HCT116 (cell line): ENCODE data around the gene CD9. TPM values are rescaled to one million over a fixed set of nuclear protein-coding genes. Genes with fewer than 3 reads are reported as not detected.

ENCODE experiments used
- ATAC-seq: fragments of 200-7000 bp; cut with Tn5 transposase; 2 replicates; pipeline ENCODE4 v1.9.1; 2020; ENCODE audit warnings: mild to moderate bottlenecking, moderate library complexity
- BruUV-seq: library from RNA; stranded (reverse); fragments of 400-500 nt; replicated peaks from 2 replicates; lab custom pipeline; 2021; lab: Mats Ljungman, UMichigan
- CTCF ChIA-PET: fragments of 300-600 bp; sonication (Branson Sonifier 250); formaldehyde crosslinking; loops from one replicate; lab custom pipeline; 2021; ENCODE audit warnings: antibody characterized with exemption; lab: Charles Lee
- POLR2A ChIA-PET: fragments of 300-600, 350-600 bp; sonication (Branson Sonifier 250); formaldehyde crosslinking; loops from one replicate; lab custom pipeline; 2021; ENCODE audit warnings: antibody characterized with exemption; lab: Charles Lee
- RAD21 ChIA-PET, 2 experiments: fragments of 300-600 bp; sonication (Branson Sonifier 250); formaldehyde crosslinking; loops; one replicate each; lab custom pipeline; 2023; ENCODE audit warnings: low total read pairs in 2 of 2; ENCODE audit not compliant: uncharacterized antibody in 2 of 2, unreplicated experiment in 2 of 2, low non-redundant PET in 1 of 2; lab: Charles Lee
- DNase-seq: peaks from one replicate; pipeline ENCODE4 v3.0.0-alpha.2; 2010; ENCODE audit warnings: low read depth, low spot score
- H2AFZ ChIP-seq: fragments of 200-600 bp; shearing (Covaris generic), sonication (generic); 2 replicates; pipeline ENCODE4 v1.6.1; 2017; ENCODE audit warnings: low read depth, mixed run types, mixed read lengths, antibody characterized with exemption, low read length; ENCODE audit not compliant: poor library complexity, severe bottlenecking
- H3K27ac ChIP-seq: 2 replicates; pipeline ENCODE4 v1.5.1; 2012; ENCODE audit warnings: low read depth, low read length
- H3K27me3 ChIP-seq: fragments of 200-600 bp; sonication (generic); 2 replicates; pipeline ENCODE4 v1.6.1; 2016; ENCODE audit warnings: mixed run types, low read length, mixed read lengths; ENCODE audit not compliant: insufficient read depth
- H3K36me3 ChIP-seq, 2 experiments: fragments of 200-500 bp in 1 of 2; fragments of 200-600 bp in 1 of 2; sonication (Bioruptor generic) in 1 of 2; sonication (generic) in 1 of 2; 2 replicates each; pipeline versions ENCODE4 v1.5.1 to v1.6.1; 2014 to 2016; ENCODE audit warnings: low read length in 2 of 2, inconsistent platforms in 1 of 2, mixed read lengths in 1 of 2, mixed run types in 1 of 2; ENCODE audit not compliant: insufficient read depth in 2 of 2, control insufficient read depth in 1 of 2
- H3K4me1 ChIP-seq, 2 experiments: fragments of 200-600 bp in 1 of 2; sonication (generic) in 1 of 2; 2 replicates each; pipeline versions ENCODE4 v1.5.1 to v1.6.1; 2012 to 2017; ENCODE audit warnings: low read length in 2 of 2, inconsistent platforms in 1 of 2, mild to moderate bottlenecking in 1 of 2, mixed read lengths in 1 of 2, mixed run types in 1 of 2, moderate library complexity in 1 of 2; ENCODE audit not compliant: insufficient read depth in 2 of 2, control insufficient read depth in 1 of 2
- H3K4me2 ChIP-seq: fragments of 200-600 bp; sonication (generic); 2 replicates; pipeline ENCODE4 v1.6.1; 2017; ENCODE audit warnings: mixed run types, low read length, mixed read lengths
- H3K4me3 ChIP-seq, 2 experiments: fragments of 200-600 bp in 1 of 2; sonication (generic) in 1 of 2; replicated peaks in 1 of 2; 2 replicates each; pipeline ENCODE4 v1.5.1; 2011 to 2016; ENCODE audit warnings: low read length in 2 of 2, control low read depth in 1 of 2, low read depth in 1 of 2, mild to moderate bottlenecking in 1 of 2, mixed read lengths in 1 of 2, mixed run types in 1 of 2
- H3K79me2 ChIP-seq: fragments of 200-600 bp; sonication (generic); 2 replicates; pipeline ENCODE4 v1.6.1; 2017; ENCODE audit warnings: mild to moderate bottlenecking, mixed run types, low read length, moderate library complexity, mixed read lengths; ENCODE audit not compliant: insufficient read depth
- H3K9ac ChIP-seq: fragments of 200-600 bp; sonication (generic); 2 replicates; pipeline ENCODE4 v1.6.1; 2016; ENCODE audit warnings: low read length, mixed read lengths
- H3K9me2 ChIP-seq: fragments of 200-600 bp; sonication (generic), shearing (Covaris generic); 2 replicates; pipeline ENCODE4 v1.6.1; 2017; ENCODE audit warnings: mixed run types, mild to moderate bottlenecking, moderate library complexity; ENCODE audit not compliant: insufficient read depth
- H3K9me3 ChIP-seq, 2 experiments: fragments of 200-500 bp in 1 of 2; fragments of 200-600 bp in 1 of 2; sonication (Bioruptor generic) in 1 of 2; sonication (generic) in 1 of 2; 2 replicates each; pipeline ENCODE4 v1.6.1; 2014 to 2017; ENCODE audit warnings: low read length in 2 of 2, mixed read lengths in 2 of 2, inconsistent platforms in 1 of 2, low read depth in 1 of 2, mild to moderate bottlenecking in 1 of 2, mixed run types in 1 of 2, moderate library complexity in 1 of 2; ENCODE audit not compliant: control insufficient read depth in 1 of 2, insufficient read depth in 1 of 2
- H4K20me1 ChIP-seq: fragments of 200-600 bp; sonication (generic), shearing (Covaris generic); 2 replicates; pipeline ENCODE4 v1.6.1; 2017; ENCODE audit warnings: mixed run types, mild to moderate bottlenecking, moderate library complexity; ENCODE audit not compliant: insufficient read depth
- ELF1 ChIP-seq: IDR thresholded peaks from 2 replicates; pipeline ENCODE4 v1.6.1; 2012; ENCODE audit warnings: low read depth, borderline replicate concordance
- TCF7L2 ChIP-seq: IDR thresholded peaks from 2 replicates; pipeline ENCODE4 v1.7.0; 2011; ENCODE audit warnings: borderline replicate concordance, inconsistent platforms; ENCODE audit not compliant: insufficient read depth, insufficient read length; ENCODE audit errors: extremely low read depth
- intact Hi-C: fragments of 100-400 bp; cut with micrococcal nuclease; formaldehyde crosslinking; loops from 2 replicates; pipeline ENCODE4 v1.10.0; 2022
- total RNA-seq: library from RNA; stranded (reverse); gene quantifications from one replicate; pipeline ENCODE4 v1.2.1, GENCODE V29; 2021; ENCODE audit not compliant: unreplicated experiment
- TF ChIP-seq, protein P1 (sequence below), 3 experiments: fragments of 200-600 bp in 1 of 3; sonication (generic) in 1 of 3; IDR thresholded peaks in 2 of 3; conservative IDR thresholded peaks in 1 of 3; 2 replicates each; pipeline ENCODE4 v1.5.1; 2012 to 2017; ENCODE audit warnings: low read depth in 2 of 3, low read length in 2 of 3, antibody characterized with exemption in 1 of 3, borderline replicate concordance in 1 of 3, control low read depth in 1 of 3, mild to moderate bottlenecking in 1 of 3, mixed read lengths in 1 of 3, mixed run types in 1 of 3, moderate library complexity in 1 of 3; ENCODE audit not compliant: insufficient read depth in 1 of 3
- TF ChIP-seq, protein P2 (sequence below): IDR thresholded peaks from 2 replicates; pipeline ENCODE4 v1.6.1; 2012

The CD9 gene
- total RNA-seq, 1 experiment from 2014 or later, result 182 TPM

DNA sequence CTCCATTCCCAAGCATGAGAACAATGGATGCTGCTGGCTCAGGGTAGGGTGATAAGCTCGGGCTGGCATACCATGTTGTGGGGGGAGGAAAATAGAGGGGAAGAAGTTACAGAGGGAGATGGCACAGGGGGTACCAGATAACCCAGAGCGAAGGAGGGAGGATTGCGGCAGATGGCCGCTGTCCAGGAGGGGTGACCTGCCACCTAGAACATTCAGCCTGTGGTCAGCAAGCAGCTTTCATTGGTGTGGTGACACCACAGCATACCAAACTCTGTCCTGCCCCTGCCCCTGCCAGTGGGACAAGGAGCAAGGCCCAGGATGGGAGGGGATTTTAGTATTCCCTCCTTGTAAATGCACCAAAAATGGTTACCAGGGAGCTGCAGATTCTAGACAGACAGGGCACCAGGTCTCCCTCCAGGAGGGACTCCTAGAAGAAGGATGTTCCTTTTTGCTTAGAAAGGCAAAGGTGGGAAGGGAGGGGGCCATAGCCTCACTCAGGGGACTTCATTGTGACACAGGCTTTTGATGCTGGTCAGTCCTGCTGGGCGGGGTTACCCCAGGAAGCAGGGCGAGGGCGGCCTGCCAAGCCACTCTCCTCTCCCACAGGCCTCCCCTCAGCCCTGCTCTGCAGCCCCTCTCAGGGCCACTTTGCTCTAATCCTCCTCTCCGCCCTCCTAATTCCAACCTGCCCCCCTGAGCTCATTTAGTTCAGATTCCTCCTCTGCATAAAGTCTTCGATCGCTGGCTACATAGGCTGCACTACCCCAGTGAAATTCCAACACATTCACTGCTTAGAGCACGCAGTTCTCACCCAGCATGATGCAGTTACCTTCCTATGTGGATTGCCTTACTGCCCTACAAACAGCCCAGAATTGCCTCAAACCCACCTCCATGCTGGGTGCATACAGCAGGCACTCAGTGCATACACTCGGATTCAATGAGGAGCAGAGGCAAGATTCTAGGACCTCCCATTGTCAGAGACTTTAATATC lies 74.3 kb downstream of the CD9 start:
- ChIA-PET POLR2A (no interaction called here), CTCF (interaction anchor here (3.0 to 6.2 kb wide), 3 partner anchors 10 to 79 kb away, joined by 10 to 106 read pairs (median 21); no protein-coding TSS in a partner anchor), RAD21 (no interaction called here)
- peaks cover 62 to 67% of the 10 kb centered on the region in 2 experiments for H3K4me1 ChIP-seq
- no peak overlapping the region for H2AFZ ChIP-seq
- intact Hi-C loops, result no loop called here
- TF ChIP-seq, protein P1, sequence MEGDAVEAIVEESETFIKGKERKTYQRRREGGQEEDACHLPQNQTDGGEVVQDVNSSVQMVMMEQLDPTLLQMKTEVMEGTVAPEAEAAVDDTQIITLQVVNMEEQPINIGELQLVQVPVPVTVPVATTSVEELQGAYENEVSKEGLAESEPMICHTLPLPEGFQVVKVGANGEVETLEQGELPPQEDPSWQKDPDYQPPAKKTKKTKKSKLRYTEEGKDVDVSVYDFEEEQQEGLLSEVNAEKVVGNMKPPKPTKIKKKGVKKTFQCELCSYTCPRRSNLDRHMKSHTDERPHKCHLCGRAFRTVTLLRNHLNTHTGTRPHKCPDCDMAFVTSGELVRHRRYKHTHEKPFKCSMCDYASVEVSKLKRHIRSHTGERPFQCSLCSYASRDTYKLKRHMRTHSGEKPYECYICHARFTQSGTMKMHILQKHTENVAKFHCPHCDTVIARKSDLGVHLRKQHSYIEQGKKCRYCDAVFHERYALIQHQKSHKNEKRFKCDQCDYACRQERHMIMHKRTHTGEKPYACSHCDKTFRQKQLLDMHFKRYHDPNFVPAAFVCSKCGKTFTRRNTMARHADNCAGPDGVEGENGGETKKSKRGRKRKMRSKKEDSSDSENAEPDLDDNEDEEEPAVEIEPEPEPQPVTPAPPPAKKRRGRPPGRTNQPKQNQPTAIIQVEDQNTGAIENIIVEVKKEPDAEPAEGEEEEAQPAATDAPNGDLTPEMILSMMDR (IDR thresholded peaks at IDR 0.05 in 2 of 3, conservative IDR thresholded peaks at IDR 0.05 in 1 of 3; ENCODE audit: borderline replicate concordance in 1 of 3, insufficient read depth in 1 of 3, low read depth in 2 of 3, low read length in 2 of 3), result no peak
- no peak for TF ChIP-seq ELF1
- TF ChIP-seq TCF7L2, result no peak
- TF ChIP-seq, protein P2, sequence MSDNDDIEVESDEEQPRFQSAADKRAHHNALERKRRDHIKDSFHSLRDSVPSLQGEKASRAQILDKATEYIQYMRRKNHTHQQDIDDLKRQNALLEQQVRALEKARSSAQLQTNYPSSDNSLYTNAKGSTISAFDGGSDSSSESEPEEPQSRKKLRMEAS, result no peak
- H3K36me3 ChIP-seq, result no peaks in the 10 kb centered on the region
- H3K27ac ChIP-seq, result peak overlapping the region; percentile 10; the same call in 1 of the 2 replicates
- ATAC-seq (no peak), DNase-seq (no peak)
- H3K9ac ChIP-seq, result peak overlapping the region; percentile 13
- H3K4me2 ChIP-seq, result peak overlapping the region; percentile 73
- no peaks in the 10 kb centered on the region for H3K79me2 ChIP-seq
- H3K9me2 ChIP-seq, result no peaks in the 10 kb centered on the region
- no TSS peak for BruUV-seq
- H3K9me3 ChIP-seq, result no peaks in the 10 kb centered on the region
- H3K27me3 ChIP-seq, result no peaks in the 10 kb centered on the region; the same call in 1 of the 2 replicates
- no peak overlapping the region for H3K4me3 ChIP-seq
- H4K20me1 ChIP-seq, result no peaks in the 10 kb centered on the region
